SK-N-SH treated with all-trans-retinoic acid at 6 μM for 48 hours (cell line): ENCODE measurements around the gene SORCS2.

ENCODE experiments used
- ATAC-seq: fragments of 200-7000 bp; cut with Tn5 transposase; 3 replicates; pipeline ENCODE4 v1.9.1; 2020; ENCODE audit warnings: mild to moderate bottlenecking, moderate library complexity
- ARNTL ChIP-seq: fragments of 450-650 bp; formaldehyde crosslinking; IDR thresholded peaks from 2 replicates; pipeline ENCODE4 v1.5.0; 2020; ENCODE audit warnings: low read depth, mild to moderate bottlenecking, moderate library complexity, borderline replicate concordance
- CSDC2 ChIP-seq: fragments of 250-450 bp; sonication (Bioruptor Pico); IDR thresholded peaks from 2 replicates; pipeline ENCODE4 v1.5.0; 2020; ENCODE audit warnings: mild to moderate bottlenecking, moderate library complexity
- ESRRG ChIP-seq: fragments of 250-450 bp; sonication (Bioruptor Pico); IDR thresholded peaks from 2 replicates; pipeline ENCODE4 v1.6.1; 2021; ENCODE audit warnings: mild to moderate bottlenecking
- GLIS3 ChIP-seq: fragments of 250-450 bp; sonication (Bioruptor Pico); IDR thresholded peaks from 2 replicates; pipeline ENCODE4 v1.5.0; 2020; ENCODE audit warnings: mild to moderate bottlenecking, moderate library complexity
- ISL1 ChIP-seq: fragments of 250-450 bp; sonication (Bioruptor Pico); IDR thresholded peaks from 2 replicates; pipeline ENCODE4 v2.1.2; 2022; ENCODE audit warnings: mild to moderate bottlenecking, moderate library complexity
- PPARA ChIP-seq: fragments of 250-450 bp; sonication (Bioruptor Pico); IDR thresholded peaks from 2 replicates; pipeline ENCODE4 v1.5.0; 2020; ENCODE audit warnings: mild to moderate bottlenecking, borderline replicate concordance
- RARB ChIP-seq: fragments of 250-450 bp; sonication (Bioruptor Pico); IDR thresholded peaks from 2 replicates; pipeline ENCODE4 v1.8.0; 2021; ENCODE audit warnings: mild to moderate bottlenecking, moderate library complexity
- SNAI2 ChIP-seq: fragments of 250-450 bp; sonication (Bioruptor Pico); IDR thresholded peaks from 2 replicates; pipeline ENCODE4 v1.5.0; 2020; ENCODE audit warnings: mild to moderate bottlenecking, moderate library complexity
- TCF4 ChIP-seq: fragments of 250-450 bp; sonication (Bioruptor Pico); IDR thresholded peaks from 2 replicates; pipeline ENCODE4 v1.8.0; 2021; ENCODE audit warnings: mild to moderate bottlenecking, moderate library complexity, borderline replicate concordance
- ZC3H10 ChIP-seq: fragments of 250-450 bp; sonication (Bioruptor Pico); IDR thresholded peaks from 2 replicates; pipeline ENCODE4 v1.5.1; 2021; ENCODE audit warnings: mild to moderate bottlenecking, moderate library complexity
- ZFP3 ChIP-seq: fragments of 250-450 bp; sonication (Bioruptor Pico); IDR thresholded peaks from 2 replicates; pipeline ENCODE4 v1.5.0; 2020; ENCODE audit warnings: mild to moderate bottlenecking, moderate library complexity
- ZFP30 ChIP-seq: fragments of 450-650 bp; formaldehyde crosslinking; IDR thresholded peaks from 2 replicates; pipeline ENCODE4 v1.5.0; 2022; ENCODE audit warnings: mild to moderate bottlenecking, moderate library complexity
- ZNF565 ChIP-seq: fragments of 450-650 bp; formaldehyde crosslinking; conservative IDR thresholded peaks from 2 replicates; pipeline ENCODE4 v1.5.0; 2020; ENCODE audit warnings: low read depth, mild to moderate bottlenecking, moderate library complexity
- ZNF70 ChIP-seq: fragments of 450-650 bp; formaldehyde crosslinking; IDR thresholded peaks from 2 replicates; pipeline ENCODE4 v1.5.0; 2020; ENCODE audit warnings: mild to moderate bottlenecking, moderate library complexity
- ZNF8 ChIP-seq: fragments of 450-650 bp; formaldehyde crosslinking; IDR thresholded peaks from 2 replicates; pipeline ENCODE4 v1.5.0; 2020; ENCODE audit warnings: mild to moderate bottlenecking, moderate library complexity
- TF ChIP-seq, protein P1 (sequence below): fragments of 250-450 bp; sonication (Bioruptor Pico); IDR thresholded peaks from 2 replicates; pipeline ENCODE4 v1.5.1; 2020; ENCODE audit warnings: low read depth, mild to moderate bottlenecking, moderate library complexity
- TF ChIP-seq, protein P2 (sequence below): fragments of 250-450 bp; sonication (Bioruptor Pico); IDR thresholded peaks from 2 replicates; pipeline ENCODE4 v1.5.0; 2020; ENCODE audit warnings: mild to moderate bottlenecking, moderate library complexity
- TF ChIP-seq, protein P3 (sequence below): fragments of 250-450 bp; sonication (Bioruptor Pico); IDR thresholded peaks from 2 replicates; pipeline ENCODE4 v1.5.1; 2021; ENCODE audit warnings: mild to moderate bottlenecking, moderate library complexity
- TF ChIP-seq, protein P4 (sequence below): fragments of 250-450 bp; sonication (Bioruptor Pico); IDR thresholded peaks from 2 replicates; pipeline ENCODE4 v1.8.0; 2021; ENCODE audit warnings: low read depth, mild to moderate bottlenecking, moderate library complexity, borderline replicate concordance
- TF ChIP-seq, protein P5 (sequence below): fragments of 250-450 bp; sonication (Bioruptor Pico); IDR thresholded peaks from 2 replicates; pipeline ENCODE4 v1.8.0; 2020; ENCODE audit warnings: mild to moderate bottlenecking, moderate library complexity, borderline replicate concordance

The SORCS2 gene

DNA sequence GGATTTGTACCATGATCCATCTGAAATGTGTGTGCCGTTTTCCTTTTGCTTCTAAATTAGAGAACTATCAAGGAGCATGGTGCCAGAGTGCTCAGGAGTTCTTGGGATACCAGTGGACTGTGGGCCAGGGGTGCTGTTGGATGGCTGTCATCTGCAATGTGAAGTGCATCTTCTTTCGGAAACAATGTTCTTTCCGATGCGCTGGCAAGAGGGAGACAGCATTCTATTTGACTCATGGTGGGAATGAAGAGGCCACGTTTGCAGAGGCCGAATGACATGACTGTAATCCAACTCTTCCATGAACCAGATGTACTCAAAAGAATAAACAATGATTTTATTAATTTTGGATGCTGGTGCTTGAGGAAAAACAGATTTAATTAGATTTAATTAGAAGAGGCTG, 45.5 kb downstream of the SORCS2 start:
- ATAC-seq, result no peak
- no peak for TF ChIP-seq GLIS3 (CRISPR knock-in tag)
- TF ChIP-seq ESRRG, result no peak
- TF ChIP-seq ZNF70 (CRISPR knock-in tag), result no peak
- TF ChIP-seq, protein P1, sequence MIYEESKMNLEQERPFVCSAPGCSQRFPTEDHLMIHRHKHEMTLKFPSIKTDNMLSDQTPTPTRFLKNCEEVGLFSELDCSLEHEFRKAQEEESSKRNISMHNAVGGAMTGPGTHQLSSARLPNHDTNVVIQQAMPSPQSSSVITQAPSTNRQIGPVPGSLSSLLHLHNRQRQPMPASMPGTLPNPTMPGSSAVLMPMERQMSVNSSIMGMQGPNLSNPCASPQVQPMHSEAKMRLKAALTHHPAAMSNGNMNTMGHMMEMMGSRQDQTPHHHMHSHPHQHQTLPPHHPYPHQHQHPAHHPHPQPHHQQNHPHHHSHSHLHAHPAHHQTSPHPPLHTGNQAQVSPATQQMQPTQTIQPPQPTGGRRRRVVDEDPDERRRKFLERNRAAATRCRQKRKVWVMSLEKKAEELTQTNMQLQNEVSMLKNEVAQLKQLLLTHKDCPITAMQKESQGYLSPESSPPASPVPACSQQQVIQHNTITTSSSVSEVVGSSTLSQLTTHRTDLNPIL (CRISPR knock-in tag), result no peak
- no peak for TF ChIP-seq RARB (CRISPR knock-in tag)
- TF ChIP-seq ZNF8 (CRISPR knock-in tag), result no peak
- TF ChIP-seq, protein P2, sequence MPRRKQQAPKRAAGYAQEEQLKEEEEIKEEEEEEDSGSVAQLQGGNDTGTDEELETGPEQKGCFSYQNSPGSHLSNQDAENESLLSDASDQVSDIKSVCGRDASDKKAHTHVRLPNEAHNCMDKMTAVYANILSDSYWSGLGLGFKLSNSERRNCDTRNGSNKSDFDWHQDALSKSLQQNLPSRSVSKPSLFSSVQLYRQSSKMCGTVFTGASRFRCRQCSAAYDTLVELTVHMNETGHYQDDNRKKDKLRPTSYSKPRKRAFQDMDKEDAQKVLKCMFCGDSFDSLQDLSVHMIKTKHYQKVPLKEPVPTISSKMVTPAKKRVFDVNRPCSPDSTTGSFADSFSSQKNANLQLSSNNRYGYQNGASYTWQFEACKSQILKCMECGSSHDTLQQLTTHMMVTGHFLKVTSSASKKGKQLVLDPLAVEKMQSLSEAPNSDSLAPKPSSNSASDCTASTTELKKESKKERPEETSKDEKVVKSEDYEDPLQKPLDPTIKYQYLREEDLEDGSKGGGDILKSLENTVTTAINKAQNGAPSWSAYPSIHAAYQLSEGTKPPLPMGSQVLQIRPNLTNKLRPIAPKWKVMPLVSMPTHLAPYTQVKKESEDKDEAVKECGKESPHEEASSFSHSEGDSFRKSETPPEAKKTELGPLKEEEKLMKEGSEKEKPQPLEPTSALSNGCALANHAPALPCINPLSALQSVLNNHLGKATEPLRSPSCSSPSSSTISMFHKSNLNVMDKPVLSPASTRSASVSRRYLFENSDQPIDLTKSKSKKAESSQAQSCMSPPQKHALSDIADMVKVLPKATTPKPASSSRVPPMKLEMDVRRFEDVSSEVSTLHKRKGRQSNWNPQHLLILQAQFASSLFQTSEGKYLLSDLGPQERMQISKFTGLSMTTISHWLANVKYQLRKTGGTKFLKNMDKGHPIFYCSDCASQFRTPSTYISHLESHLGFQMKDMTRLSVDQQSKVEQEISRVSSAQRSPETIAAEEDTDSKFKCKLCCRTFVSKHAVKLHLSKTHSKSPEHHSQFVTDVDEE, result no peak
- TF ChIP-seq ISL1 (CRISPR knock-in tag), result no peak
- TF ChIP-seq, protein P3, sequence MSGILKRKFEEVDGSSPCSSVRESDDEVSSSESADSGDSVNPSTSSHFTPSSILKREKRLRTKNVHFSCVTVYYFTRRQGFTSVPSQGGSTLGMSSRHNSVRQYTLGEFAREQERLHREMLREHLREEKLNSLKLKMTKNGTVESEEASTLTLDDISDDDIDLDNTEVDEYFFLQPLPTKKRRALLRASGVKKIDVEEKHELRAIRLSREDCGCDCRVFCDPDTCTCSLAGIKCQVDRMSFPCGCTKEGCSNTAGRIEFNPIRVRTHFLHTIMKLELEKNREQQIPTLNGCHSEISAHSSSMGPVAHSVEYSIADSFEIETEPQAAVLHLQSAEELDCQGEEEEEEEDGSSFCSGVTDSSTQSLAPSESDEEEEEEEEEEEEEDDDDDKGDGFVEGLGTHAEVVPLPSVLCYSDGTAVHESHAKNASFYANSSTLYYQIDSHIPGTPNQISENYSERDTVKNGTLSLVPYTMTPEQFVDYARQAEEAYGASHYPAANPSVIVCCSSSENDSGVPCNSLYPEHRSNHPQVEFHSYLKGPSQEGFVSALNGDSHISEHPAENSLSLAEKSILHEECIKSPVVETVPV (CRISPR knock-in tag), result no peak
- no peak for TF ChIP-seq PPARA (CRISPR knock-in tag)
- no peak for TF ChIP-seq ARNTL
- TF ChIP-seq ZFP30 (CRISPR knock-in tag), result no peak
- TF ChIP-seq ZNF565, result no peak
- TF ChIP-seq CSDC2 (CRISPR knock-in tag), result no peak
- TF ChIP-seq, protein P4, sequence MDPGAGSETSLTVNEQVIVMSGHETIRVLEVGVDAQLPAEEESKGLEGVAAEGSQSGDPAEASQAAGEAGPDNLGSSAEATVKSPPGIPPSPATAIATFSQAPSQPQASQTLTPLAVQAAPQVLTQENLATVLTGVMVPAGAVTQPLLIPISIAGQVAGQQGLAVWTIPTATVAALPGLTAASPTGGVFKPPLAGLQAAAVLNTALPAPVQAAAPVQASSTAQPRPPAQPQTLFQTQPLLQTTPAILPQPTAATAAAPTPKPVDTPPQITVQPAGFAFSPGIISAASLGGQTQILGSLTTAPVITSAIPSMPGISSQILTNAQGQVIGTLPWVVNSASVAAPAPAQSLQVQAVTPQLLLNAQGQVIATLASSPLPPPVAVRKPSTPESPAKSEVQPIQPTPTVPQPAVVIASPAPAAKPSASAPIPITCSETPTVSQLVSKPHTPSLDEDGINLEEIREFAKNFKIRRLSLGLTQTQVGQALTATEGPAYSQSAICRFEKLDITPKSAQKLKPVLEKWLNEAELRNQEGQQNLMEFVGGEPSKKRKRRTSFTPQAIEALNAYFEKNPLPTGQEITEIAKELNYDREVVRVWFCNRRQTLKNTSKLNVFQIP (CRISPR knock-in tag), result no peak
- TF ChIP-seq ZC3H10 (CRISPR knock-in tag), result no peak
- TF ChIP-seq TCF4 (CRISPR knock-in tag), result no peak
- TF ChIP-seq, protein P5, sequence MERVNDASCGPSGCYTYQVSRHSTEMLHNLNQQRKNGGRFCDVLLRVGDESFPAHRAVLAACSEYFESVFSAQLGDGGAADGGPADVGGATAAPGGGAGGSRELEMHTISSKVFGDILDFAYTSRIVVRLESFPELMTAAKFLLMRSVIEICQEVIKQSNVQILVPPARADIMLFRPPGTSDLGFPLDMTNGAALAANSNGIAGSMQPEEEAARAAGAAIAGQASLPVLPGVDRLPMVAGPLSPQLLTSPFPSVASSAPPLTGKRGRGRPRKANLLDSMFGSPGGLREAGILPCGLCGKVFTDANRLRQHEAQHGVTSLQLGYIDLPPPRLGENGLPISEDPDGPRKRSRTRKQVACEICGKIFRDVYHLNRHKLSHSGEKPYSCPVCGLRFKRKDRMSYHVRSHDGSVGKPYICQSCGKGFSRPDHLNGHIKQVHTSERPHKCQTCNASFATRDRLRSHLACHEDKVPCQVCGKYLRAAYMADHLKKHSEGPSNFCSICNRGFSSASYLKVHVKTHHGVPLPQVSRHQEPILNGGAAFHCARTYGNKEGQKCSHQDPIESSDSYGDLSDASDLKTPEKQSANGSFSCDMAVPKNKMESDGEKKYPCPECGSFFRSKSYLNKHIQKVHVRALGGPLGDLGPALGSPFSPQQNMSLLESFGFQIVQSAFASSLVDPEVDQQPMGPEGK (CRISPR knock-in tag), result no peak
- no peak for TF ChIP-seq ZFP3 (CRISPR knock-in tag)
- TF ChIP-seq, all 23 proteins: peak for 0

DNA sequence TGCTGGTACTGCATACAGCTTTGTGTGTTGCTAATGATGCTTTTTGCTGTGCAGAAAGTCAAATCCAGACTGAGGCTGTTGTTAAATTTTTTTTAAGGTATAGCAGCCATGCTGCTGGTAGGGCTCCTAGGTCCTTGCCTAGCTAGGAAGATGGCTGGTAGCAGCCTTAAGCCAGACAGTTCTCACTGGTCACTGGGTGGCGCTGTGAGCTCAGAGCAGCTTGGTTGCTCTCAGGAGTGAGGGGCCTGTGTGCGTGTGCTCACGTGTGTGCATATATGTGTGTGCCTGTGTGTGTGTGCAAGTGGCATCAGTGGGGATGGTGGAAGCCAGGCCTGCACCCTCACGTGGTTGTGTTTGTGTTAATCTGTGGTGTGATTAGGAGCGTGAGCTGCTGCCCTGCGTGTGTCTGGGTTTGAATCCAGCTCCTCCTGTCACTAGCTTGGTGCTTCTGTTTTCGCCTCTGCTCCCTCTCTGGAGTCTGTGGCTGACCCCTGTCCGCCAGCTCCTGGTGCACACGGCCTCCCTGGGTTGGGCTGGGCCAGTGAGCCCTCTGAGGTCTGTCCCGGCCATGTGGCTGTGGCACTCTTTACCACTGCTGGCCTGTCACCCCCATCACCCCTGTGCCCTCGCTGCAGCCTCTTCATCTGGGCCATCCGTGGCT, 46.1 kb downstream of the SORCS2 start:
- no peak for ATAC-seq
- no peak for TF ChIP-seq SNAI2 (CRISPR knock-in tag)
- TF ChIP-seq, protein P5 (CRISPR knock-in tag), result no peak
- TF ChIP-seq, protein P2, result no peak
- TF ChIP-seq ZNF8 (CRISPR knock-in tag), result no peak
- no peak for TF ChIP-seq ISL1 (CRISPR knock-in tag)
- no peak for TF ChIP-seq ZC3H10 (CRISPR knock-in tag)
- TF ChIP-seq ZFP3 (CRISPR knock-in tag), result no peak
- no peak for TF ChIP-seq GLIS3 (CRISPR knock-in tag)
- TF ChIP-seq ESRRG, result no peak
- TF ChIP-seq, protein P3 (CRISPR knock-in tag), result no peak
- TF ChIP-seq ARNTL, result no peak
- TF ChIP-seq, protein P4 (CRISPR knock-in tag), result no peak
- no peak for TF ChIP-seq PPARA (CRISPR knock-in tag)
